GM12875 (cell line): Measurements from ENCODE around the gene ADAMTS13.

Experiments used
- H3K4me3 ChIP-seq: one replicate; pipeline ENCODE4 v1.5.1; 2011; ENCODE audit warnings: low read depth, low read length, control low read depth
- TF ChIP-seq, protein P1 (sequence below): IDR thresholded peaks from 2 replicates; pipeline ENCODE4 v1.5.1; 2011; ENCODE audit warnings: low read depth, mild to moderate bottlenecking, control low read depth, inconsistent platforms, low read length, moderate library complexity, borderline replicate concordance; ENCODE audit not compliant: insufficient read depth

Gene ADAMTS13

DNA sequence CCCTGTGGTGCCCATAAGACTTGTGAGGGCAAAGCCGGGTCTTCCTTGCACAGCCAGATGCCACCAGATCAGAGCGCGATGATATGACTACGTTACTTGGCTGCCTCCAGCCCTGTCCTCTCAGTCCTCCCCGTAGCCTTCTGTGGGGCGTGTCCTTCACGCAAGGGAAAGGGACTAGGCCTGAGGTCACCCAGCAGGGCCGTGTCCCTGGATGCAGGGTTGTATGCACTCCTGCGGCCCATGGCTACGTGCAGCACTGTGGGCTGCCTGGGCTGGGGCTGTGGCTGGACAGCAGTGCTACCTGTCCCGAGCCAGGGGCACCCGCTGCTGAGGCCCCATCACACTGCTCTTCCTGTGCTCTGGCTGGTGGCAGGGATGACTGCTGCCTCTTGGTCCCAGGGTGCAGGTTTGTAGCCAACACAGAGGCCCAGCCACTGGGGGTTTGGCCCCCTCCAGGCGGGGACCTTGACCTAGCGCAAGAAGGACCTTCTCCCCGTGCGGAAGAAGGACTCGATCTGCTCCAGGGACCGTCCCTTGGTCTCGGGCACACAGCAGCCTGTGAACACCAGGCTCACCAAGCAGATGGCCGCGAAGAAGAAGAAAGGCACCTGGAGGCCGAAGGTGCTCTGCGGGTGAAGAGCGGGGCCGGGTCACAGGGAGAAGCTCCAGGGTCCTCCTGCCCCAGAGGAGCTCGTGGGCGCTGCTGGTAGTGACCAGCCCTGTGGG, 49.5 kb downstream of the ADAMTS13 start:
- TF ChIP-seq, protein P1, sequence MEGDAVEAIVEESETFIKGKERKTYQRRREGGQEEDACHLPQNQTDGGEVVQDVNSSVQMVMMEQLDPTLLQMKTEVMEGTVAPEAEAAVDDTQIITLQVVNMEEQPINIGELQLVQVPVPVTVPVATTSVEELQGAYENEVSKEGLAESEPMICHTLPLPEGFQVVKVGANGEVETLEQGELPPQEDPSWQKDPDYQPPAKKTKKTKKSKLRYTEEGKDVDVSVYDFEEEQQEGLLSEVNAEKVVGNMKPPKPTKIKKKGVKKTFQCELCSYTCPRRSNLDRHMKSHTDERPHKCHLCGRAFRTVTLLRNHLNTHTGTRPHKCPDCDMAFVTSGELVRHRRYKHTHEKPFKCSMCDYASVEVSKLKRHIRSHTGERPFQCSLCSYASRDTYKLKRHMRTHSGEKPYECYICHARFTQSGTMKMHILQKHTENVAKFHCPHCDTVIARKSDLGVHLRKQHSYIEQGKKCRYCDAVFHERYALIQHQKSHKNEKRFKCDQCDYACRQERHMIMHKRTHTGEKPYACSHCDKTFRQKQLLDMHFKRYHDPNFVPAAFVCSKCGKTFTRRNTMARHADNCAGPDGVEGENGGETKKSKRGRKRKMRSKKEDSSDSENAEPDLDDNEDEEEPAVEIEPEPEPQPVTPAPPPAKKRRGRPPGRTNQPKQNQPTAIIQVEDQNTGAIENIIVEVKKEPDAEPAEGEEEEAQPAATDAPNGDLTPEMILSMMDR, result no peak
- H3K4me3 ChIP-seq, result no peak overlapping the region

DNA sequence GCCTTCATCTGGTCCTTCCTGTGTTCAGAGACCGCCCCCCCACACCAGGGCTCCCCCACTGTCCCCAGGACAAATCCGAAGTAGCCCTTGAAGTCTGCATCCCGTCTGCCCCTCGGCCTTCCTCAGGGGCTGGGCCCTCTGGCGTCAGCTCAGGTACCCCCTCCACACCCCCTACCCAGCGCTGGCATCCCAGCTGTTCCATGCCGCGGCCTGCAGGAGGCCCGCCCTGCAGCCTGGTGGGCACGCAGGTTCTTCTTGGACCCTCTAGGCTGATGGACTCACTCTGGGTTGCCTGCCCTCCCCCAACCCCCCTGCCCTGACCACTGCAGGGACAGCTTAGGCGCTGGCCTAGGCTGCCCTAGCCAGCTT, 50.1 kb downstream of the ADAMTS13 start:
- no peak overlapping the region for H3K4me3 ChIP-seq
- TF ChIP-seq, protein P1, result no peak

DNA sequence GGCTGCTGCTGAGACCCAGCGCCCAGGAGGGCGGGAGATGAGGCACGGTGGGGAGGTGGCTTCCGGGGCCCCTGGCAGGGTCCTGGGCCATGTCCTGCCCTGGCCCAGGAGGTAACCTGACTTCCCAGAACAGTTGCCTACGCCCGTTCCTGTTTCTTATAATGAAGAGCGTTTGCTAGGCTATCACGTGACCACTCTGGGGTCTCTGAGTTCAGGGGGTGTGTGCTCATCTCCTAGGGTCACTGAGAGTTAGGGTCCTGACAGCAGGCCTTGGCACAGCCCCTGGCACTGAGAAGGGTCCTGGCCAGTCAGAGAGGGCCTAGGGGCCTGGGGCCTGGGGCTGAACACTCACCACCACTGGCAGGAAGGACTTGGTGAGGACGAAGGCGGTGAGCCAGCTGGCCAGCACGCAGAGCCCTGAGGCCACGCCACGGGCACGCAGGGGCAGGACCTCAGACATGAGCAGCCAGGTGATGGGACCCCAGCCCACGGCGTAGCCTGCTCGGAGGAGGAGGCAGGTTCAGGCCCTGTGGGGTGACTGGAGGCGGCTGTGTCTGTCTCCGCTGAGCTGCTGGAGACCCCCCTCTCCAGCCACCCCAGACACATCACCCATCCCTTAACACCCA, 50.7 kb downstream of the ADAMTS13 start:
- TF ChIP-seq, protein P1, result no peak
- H3K4me3 ChIP-seq, result no peak overlapping the region

DNA sequence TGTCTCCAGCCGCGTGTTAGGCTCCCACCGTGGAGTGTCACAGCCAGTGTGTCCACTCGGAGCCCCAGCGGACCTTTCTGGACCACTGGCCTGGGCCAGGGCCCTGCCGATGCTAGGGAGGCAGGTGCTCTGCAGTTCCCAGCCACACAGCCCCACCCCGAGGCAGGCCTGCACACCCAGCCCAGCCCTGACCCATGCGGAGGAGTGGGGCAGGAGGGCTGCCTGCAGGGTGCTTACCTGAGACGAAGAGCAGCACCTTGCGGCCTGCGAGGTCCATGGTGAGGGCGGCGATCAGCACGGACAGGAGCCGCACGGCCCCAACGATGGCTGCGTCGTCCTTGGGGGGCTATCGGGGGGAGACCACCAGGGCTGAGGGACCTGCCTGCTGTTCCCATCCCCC, 51.6 kb downstream of the ADAMTS13 start:
- no peak overlapping the region for H3K4me3 ChIP-seq
- TF ChIP-seq, protein P1, result no peak

DNA sequence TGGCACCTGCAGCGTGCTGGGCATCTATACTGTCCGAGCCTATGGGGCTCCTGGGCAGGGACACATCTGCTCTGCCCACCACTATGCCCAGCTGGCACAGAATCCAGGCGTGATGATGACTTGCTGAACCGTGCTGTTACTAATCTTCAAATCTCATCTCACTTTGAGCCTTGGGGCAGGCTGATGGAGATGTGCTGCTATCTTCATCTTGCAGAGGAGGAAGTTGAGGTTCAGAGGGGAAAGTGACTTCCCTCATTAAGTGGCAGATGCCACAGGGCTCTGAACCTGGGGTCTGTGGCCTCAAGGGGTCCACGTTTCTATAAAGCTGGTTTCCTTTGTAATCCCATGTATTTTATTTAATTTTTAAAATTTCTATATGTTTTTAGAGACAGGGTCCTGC, 52.0 kb downstream of the ADAMTS13 start:
- TF ChIP-seq, protein P1, result no peak
- no peak overlapping the region for H3K4me3 ChIP-seq

DNA sequence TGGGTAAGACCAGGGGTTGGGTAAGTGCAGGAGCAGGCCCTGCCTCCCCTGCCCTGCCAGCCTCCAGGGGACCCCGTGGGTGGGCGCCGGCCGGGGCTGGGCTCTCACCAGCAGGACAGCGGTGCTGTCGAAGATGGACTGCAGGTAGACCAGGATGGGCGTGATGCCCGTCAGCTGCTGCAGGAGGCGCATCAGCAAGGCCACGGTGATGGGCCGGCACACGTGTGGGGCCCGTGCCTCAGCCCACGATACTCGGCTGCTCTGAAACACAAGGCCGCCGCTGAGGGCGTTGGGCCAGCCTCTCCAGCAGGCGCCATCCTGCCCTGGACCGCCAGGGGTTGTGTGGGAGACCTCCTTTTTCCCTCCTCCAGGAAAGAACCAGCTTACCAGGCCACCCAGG, 52.7 kb downstream of the ADAMTS13 start:
- TF ChIP-seq, protein P1, result no peak
- H3K4me3 ChIP-seq, result no peak overlapping the region
